ENCODE data around the gene DMAC2.
"Not testable (repeated sequence)": the region's sequence is repeated elsewhere in the genome, so short reads cannot be mapped to it uniquely, and the experiment has no call there.

Gene DMAC2

DNA sequence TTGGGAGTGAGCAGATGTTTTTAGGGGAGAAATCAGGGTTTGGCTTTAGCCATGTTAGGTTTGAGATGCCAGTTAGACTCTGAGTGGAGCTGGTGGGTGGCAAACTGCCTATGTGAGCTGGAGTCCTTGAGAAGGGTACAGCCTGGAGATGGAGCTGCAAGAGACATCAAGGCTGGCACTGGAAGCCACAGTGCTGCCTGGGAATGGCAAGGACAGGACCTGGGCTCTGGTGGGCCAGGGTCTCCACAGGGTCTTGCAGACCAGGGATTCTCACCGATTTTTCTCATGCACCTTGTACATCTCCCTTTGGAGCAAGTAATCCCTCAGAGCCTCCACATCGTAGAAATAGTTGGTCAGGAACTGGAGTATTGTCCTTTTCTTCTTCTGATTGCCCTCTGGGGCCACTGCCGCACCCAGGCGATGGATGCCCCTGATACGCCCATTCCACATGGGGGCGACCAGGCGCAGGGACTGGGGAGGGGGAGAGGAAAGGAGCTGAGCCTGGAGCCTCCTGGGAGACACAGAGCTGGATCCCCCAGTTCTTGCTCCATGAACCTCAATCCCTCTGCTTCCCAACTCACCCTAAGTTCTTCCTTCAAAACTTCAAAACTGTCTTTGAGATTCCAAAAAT, 1.7 kb downstream of the DMAC2 start:
- H3K27ac ChIP-seq (ENCODE audit: low read depth, low read length): no peak overlapping the region
- no peak overlapping the region for H3K9ac ChIP-seq (ENCODE audit: low read length)
- no peak overlapping the region for H3K4me3 ChIP-seq (ENCODE audit: low read depth in 1 of 2, low read length in 2 of 2)
- H3K9me3 ChIP-seq (ENCODE audit: low read length): no peaks in the 10 kb centered on the region
- H3K4me1 ChIP-seq (ENCODE audit: insufficient read depth, low read length): peaks cover 13% of the 10 kb centered on the region
- peaks cover 9% of the 10 kb centered on the region for H3K36me3 ChIP-seq (ENCODE audit: insufficient read depth, low read length)
- peaks cover 0 to 5% of the 10 kb centered on the region in 2 donors for H3K27me3 ChIP-seq (ENCODE audit: control insufficient read depth in 1 of 2, insufficient read depth in 2 of 2, low read length in 2 of 2)

DNA sequence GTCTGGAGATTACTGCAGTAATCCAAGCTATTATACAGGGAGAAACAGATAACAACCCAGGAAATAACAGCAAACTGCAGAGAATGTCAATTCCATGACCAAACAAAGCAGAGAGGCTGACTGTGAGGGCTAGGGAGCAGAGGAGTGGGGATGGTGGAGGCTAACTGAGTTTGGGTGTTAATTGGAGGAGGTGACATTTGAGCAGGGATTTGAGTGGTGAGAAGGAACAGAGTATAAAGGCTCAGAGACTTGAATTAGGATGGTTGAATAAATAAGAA, 3.1 kb downstream of the DMAC2 start:
- H3K4me1 ChIP-seq (ENCODE audit: insufficient read depth, low read length): peaks cover 13% of the 10 kb centered on the region
- no peaks in the 10 kb centered on the region for H3K27me3 ChIP-seq (ENCODE audit: control insufficient read depth in 1 of 2, insufficient read depth in 2 of 2, low read length in 2 of 2)
- H3K36me3 ChIP-seq (ENCODE audit: insufficient read depth, low read length): peaks cover 23% of the 10 kb centered on the region
- H3K4me3 ChIP-seq (ENCODE audit: low read depth in 1 of 2, low read length in 2 of 2): no peak overlapping the region
- no peak overlapping the region for H3K9ac ChIP-seq (ENCODE audit: low read length)
- no peak overlapping the region for H3K27ac ChIP-seq (ENCODE audit: low read depth, low read length)
- no peaks in the 10 kb centered on the region for H3K9me3 ChIP-seq (ENCODE audit: low read length)

DNA sequence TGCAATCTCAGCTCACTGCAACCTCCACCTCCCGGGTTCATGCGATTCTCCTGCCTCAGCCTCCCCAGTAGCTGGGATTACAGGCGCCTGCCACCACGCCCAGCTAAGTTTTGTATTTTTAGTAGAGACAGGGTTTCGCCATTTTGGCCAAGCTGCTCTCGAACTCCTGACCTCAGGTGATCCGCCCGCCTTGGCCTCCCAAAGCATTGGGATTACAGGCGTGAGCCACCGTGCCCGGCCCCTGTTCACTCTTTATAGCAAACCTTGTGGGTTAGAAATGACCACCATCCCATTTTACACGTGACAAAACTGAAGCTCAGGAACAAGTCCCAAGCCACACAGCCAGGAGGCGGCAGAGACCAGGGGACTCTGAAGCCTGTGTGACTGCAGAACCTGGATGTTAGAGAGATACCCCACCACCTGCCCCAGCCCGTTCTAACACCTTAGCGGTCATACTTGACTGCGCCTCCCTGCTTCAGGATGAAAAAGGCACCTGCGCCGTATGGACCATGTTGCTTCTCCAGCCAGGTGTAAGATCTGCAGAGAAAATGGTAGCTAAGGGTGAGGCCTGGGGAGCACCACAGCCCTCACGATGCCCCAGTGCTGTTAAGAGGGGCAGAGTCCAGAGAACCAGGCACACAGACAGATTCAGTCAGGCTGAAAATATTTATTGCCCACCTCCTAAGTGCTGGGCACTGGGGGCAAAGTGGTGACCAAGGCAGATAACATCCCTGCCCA, 3.6 kb downstream of the DMAC2 start:
- Histone ChIP-seq H3K27ac (ENCODE audit: low read depth, low read length) (no peak overlapping the region), H3K4me1 (ENCODE audit: insufficient read depth, low read length) (peaks cover 13% of the 10 kb centered on the region), H3K36me3 (ENCODE audit: insufficient read depth, low read length) (peaks cover 28% of the 10 kb centered on the region)

DNA sequence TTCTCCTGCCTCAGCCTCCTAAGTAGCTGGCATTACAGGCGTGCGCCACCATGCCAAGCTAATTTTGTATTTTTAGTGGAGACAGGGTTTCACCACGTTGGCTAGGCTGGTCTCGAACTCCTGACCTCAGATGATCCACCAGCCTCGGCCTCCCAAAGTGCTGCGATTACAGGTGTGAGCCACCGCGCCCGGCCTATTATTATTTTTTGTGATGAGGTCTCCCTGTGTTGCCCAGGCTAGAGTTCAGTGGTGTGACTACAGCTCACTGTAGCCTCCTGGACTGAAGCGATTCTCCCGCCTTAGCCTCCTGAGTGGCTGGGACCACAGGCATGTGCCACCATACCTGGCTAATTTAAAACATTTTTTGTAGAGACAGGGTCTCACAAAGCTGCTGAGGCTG, 4.3 kb downstream of the DMAC2 start:
- not testable (repeated sequence) for H3K9ac ChIP-seq (ENCODE audit: low read length); H3K4me3 ChIP-seq (ENCODE audit: low read depth in 1 of 2, low read length in 2 of 2); H3K27ac ChIP-seq (ENCODE audit: low read depth, low read length); H3K27me3 ChIP-seq (ENCODE audit: control insufficient read depth in 1 of 2, insufficient read depth in 2 of 2, low read length in 2 of 2); H3K9me3 ChIP-seq (ENCODE audit: low read length)
- H3K36me3 ChIP-seq (ENCODE audit: insufficient read depth, low read length): peaks cover 35% of the 10 kb centered on the region
- H3K4me1 ChIP-seq (ENCODE audit: insufficient read depth, low read length): peaks cover 13% of the 10 kb centered on the region

More for the DNA sequence above, 3.6 kb downstream of the DMAC2 start:
- Histone ChIP-seq H3K27me3 (ENCODE audit: control insufficient read depth in 1 of 2, insufficient read depth in 2 of 2, low read length in 2 of 2) (no peaks in the 10 kb centered on the region), H3K9me3 (ENCODE audit: low read length) (no peaks in the 10 kb centered on the region), H3K9ac (ENCODE audit: low read length) (no peak overlapping the region), H3K4me3 (ENCODE audit: low read depth in 1 of 2, low read length in 2 of 2) (no peak overlapping the region)

DNA sequence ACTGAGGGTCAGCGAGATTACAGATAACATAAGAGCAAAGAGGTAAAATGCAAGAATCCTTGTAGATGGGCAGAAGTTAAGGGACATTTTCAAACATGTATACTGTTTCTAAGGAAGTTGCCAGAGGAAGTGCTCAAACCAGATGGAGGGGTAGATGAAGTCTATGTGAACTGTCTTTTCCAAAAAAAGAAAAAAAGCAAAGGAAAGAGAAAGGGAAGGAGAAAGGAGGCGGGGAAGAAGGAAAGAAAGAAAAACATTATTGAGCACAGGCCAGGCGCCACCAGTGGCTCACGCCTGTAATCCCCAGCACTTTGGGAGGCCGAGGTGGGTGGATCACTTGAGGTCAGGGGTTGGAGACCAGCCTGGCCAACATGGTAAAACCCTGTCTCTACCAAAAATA, 5.3 kb downstream of the DMAC2 start:
- H3K36me3 ChIP-seq (ENCODE audit: insufficient read depth, low read length): peaks cover 35% of the 10 kb centered on the region
- H3K27me3 ChIP-seq (ENCODE audit: control insufficient read depth in 1 of 2, insufficient read depth in 2 of 2, low read length in 2 of 2): no peaks in the 10 kb centered on the region

DNA sequence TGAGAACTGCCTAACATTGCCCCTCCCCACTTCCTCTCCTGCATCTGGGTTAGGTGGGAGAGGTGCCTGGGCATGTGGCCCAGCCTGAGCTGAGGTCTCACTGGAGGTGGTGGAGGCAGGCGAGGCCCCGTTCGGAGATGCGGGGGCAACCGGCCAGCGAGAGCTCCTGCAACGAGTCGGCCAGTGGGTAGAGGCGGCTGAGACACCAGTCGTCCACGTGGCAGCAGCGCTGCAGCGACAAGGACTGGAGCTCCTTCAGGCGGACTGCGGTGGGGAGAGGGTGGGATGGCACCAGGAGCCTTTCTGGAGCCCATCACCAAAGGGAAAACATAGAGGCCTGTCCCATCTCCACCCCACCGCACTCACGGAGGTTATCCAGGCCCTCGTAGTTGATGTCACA, 6.5 kb downstream of the DMAC2 start:
- Histone ChIP-seq H3K4me3 (ENCODE audit: low read depth in 1 of 2, low read length in 2 of 2) (no peak overlapping the region), H3K27ac (ENCODE audit: low read depth, low read length) (no peak overlapping the region), H3K9ac (ENCODE audit: low read length) (no peak overlapping the region), H3K9me3 (ENCODE audit: low read length) (no peaks in the 10 kb centered on the region), H3K4me1 (ENCODE audit: insufficient read depth, low read length) (peaks cover 5% of the 10 kb centered on the region), H3K27me3 (ENCODE audit: control insufficient read depth in 1 of 2, insufficient read depth in 2 of 2, low read length in 2 of 2) (no peaks in the 10 kb centered on the region), H3K36me3 (ENCODE audit: insufficient read depth, low read length) (peaks cover 35% of the 10 kb centered on the region)

More for the DNA sequence above, 5.3 kb downstream of the DMAC2 start:
- H3K9me3 ChIP-seq (ENCODE audit: low read length): no peaks in the 10 kb centered on the region
- H3K27ac ChIP-seq (ENCODE audit: low read depth, low read length): no peak overlapping the region
- H3K9ac ChIP-seq (ENCODE audit: low read length): no peak overlapping the region
- H3K4me1 ChIP-seq (ENCODE audit: insufficient read depth, low read length): peaks cover 9% of the 10 kb centered on the region
- no peak overlapping the region for H3K4me3 ChIP-seq (ENCODE audit: low read depth in 1 of 2, low read length in 2 of 2)

DNA sequence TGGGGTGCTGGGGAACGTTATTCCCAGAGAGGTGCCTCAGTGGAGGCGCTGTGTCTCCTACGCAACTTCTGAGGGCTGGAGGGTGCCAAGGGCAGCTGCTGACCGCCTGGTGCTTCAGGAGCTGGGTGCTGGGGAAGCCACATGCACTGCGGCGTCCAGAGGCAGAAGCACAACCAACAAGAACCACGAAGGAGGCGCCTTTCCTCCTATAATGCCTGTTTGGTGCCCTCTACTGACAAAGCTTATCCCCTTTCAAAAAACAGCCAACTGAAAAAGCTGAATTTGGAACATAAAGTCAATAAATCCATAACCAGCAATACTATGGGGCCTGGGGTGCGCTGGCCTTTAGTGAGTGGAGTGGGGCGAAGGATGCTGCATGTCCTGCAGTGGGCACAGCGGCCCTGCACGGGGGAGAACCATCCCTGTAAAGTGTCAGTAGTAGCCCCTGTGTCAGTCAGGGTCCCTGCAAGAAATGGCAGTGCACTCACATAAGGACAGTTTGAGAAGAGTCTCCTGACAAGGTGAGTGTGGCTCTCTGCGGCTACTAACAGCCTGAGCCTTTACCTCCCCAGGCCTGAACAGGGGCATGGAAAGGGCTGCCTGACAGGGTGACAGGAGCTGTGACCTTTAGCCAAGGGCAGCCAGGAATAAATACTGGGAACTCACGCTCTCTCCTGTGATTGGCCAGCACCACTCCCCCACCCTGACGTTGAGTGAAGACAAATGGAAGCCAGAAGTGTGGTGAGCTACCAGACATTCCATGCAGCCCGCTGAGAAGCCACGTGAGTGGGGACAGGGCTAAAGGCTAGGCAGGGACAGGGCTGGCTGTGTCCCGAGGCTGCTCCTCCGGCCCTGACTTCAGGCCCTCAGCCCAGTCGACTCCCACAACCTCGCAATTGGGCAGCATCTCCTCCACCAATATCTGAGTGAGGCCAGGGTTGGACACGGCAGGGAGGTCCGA, 8.0 kb downstream of the DMAC2 start:
- H3K27me3 ChIP-seq (ENCODE audit: control insufficient read depth in 1 of 2, insufficient read depth in 2 of 2, low read length in 2 of 2): no peaks in the 10 kb centered on the region
- peaks cover 35% of the 10 kb centered on the region for H3K36me3 ChIP-seq (ENCODE audit: insufficient read depth, low read length)
- H3K4me3 ChIP-seq (ENCODE audit: low read depth in 1 of 2, low read length in 2 of 2): no peak overlapping the region
- H3K27ac ChIP-seq (ENCODE audit: low read depth, low read length): no peak overlapping the region
- H3K4me1 ChIP-seq (ENCODE audit: insufficient read depth, low read length): peaks cover 15% of the 10 kb centered on the region
- H3K9me3 ChIP-seq (ENCODE audit: low read length): no peaks in the 10 kb centered on the region
- H3K9ac ChIP-seq (ENCODE audit: low read length): no peak overlapping the region

DNA sequence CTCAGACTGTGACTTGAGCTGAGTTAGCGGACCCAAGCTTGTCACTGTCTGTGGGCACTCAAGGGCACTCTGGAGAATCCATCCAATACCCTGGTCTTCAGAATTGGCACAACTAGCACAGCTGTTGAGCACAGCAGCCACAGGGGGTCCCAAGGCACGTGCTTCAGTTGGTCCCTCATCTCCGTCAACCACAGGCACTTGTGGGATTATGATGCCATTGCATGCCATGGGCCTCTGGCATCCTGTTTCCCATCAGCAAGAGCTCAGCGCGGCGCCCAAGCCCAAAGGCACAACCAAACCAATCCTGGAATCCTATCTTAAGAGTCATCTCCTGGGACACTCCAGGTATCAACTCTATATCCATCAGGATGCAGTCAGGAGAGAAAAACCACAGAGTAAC, 8.8 kb downstream of the DMAC2 start:
- H3K27ac ChIP-seq (ENCODE audit: low read depth, low read length): no peak overlapping the region

DNA sequence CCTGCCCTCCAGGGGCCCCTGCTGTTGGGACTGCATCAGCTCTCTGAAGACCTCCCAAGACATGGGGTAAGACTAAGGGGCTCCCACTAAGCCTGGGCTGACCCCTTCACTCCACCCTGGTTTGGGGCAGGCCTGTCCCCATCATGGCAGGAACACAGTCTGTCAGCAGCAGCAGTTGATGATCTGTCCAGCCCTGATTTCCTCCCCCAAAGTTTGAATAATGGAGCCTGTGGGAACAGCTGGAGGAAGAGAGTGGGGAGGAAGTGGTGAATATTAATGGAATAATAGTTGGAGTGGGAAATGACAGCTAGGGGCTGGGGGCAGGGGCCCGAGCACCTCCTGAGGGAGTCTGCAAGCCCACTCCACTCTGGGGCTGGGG, 11.2 kb downstream of the DMAC2 start:
- Histone ChIP-seq H3K9me3 (ENCODE audit: low read length) (no peaks in the 10 kb centered on the region), H3K36me3 (ENCODE audit: insufficient read depth, low read length) (peaks cover 30% of the 10 kb centered on the region), H3K27me3 (ENCODE audit: control insufficient read depth in 1 of 2, insufficient read depth in 2 of 2, low read length in 2 of 2) (no peaks in the 10 kb centered on the region), H3K27ac (ENCODE audit: low read depth, low read length) (peak overlapping the region; percentile 1), H3K4me1 (ENCODE audit: insufficient read depth, low read length) (peaks cover 19% of the 10 kb centered on the region), H3K9ac (ENCODE audit: low read length) (peak overlapping the region; percentile 57), H3K4me3 (ENCODE audit: low read depth in 1 of 2, low read length in 2 of 2) (peak overlapping the region; percentile 83 to 93)

More for the DNA sequence above, 8.8 kb downstream of the DMAC2 start:
- H3K9ac ChIP-seq (ENCODE audit: low read length): no peak overlapping the region
- H3K4me3 ChIP-seq (ENCODE audit: low read depth in 1 of 2, low read length in 2 of 2): no peak overlapping the region
- no peaks in the 10 kb centered on the region for H3K9me3 ChIP-seq (ENCODE audit: low read length)
- peaks cover 32% of the 10 kb centered on the region for H3K36me3 ChIP-seq (ENCODE audit: insufficient read depth, low read length)
- no peaks in the 10 kb centered on the region for H3K27me3 ChIP-seq (ENCODE audit: control insufficient read depth in 1 of 2, insufficient read depth in 2 of 2, low read length in 2 of 2)
- H3K4me1 ChIP-seq (ENCODE audit: insufficient read depth, low read length): peaks cover 19% of the 10 kb centered on the region

DNA sequence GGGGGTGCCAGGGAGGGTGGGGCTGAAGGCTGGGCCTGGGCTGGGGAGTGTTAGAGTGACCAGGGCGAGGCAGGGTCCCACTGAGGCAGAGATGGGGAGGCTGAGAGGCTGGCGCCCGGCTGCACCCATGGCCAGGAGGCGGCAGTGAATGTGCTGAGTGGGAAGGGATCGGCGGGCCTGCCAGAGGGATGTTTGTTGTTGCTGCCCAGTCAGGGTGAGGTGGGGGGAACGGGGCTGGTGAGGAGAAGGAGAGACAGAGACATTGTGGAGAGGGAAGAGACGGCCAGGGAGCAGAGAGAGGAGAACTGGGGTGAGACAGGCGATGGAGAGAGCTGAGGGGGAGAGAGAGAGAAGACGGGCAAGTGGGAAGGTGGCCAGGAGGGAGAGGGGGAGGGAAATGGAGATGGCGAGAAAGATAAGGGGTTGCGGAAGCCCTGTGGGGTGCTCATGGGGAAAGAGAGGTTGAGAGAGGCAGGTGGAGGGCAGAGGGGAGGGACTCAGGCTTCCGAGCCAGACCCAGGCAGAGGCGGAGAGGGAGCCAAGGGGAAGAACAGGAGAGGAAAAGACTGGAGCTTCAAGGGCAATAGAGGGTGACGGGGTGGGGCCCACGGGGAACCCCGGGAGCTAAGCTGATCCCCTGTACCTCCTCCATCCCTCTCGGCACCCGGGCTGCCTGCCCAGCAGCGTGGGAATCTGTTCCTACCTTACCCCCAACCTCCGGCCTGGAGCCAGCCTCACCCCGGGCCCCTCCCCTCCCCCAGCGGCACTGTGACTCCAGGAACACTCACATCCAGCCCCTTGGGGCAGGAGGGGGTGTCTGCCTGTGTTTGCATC, 11.8 kb downstream of the DMAC2 start:
- H3K27ac ChIP-seq (ENCODE audit: low read depth, low read length): peak overlapping the region; percentile 1
- peaks cover 19% of the 10 kb centered on the region for H3K4me1 ChIP-seq (ENCODE audit: insufficient read depth, low read length)
- peak overlapping the region; percentile 83 to 93 for H3K4me3 ChIP-seq (ENCODE audit: low read depth in 1 of 2, low read length in 2 of 2)
- no peaks in the 10 kb centered on the region for H3K27me3 ChIP-seq (ENCODE audit: control insufficient read depth in 1 of 2, insufficient read depth in 2 of 2, low read length in 2 of 2)
- H3K36me3 ChIP-seq (ENCODE audit: insufficient read depth, low read length): peaks cover 29% of the 10 kb centered on the region
- peak overlapping the region; percentile 57 for H3K9ac ChIP-seq (ENCODE audit: low read length)
- H3K9me3 ChIP-seq (ENCODE audit: low read length): no peaks in the 10 kb centered on the region
